T-cell (primary cell): ENCODE results near the gene FAM9C. TPM values are rescaled to one million over a fixed set of nuclear protein-coding genes. Genes with fewer than 3 reads are reported as not detected.
A peak's percentile ranks its signal among the peaks of the same experiment; 100 is the strongest.
"Not testable (repeated sequence)": the region's sequence is repeated elsewhere in the genome, so short reads cannot be mapped to it uniquely, and the experiment has no call there.

Source experiments
- ATAC-seq, 4 experiments: fragments of 200-7000 bp in 3 of 4; fragments of 150-1000 bp in 1 of 4; cut with Tn5 transposase; replicated peaks in 1 of 4; 1 replicate in 3 of 4; 2 replicates in 1 of 4; pipeline ENCODE4 v1.10.0; 2021; ENCODE audit warnings: moderate library complexity in 3 of 4, mild to moderate bottlenecking in 2 of 4, moderate number of reproducible peaks in 1 of 4
- CTCF ChIA-PET, 2 donors: fragments of 300-600 bp; sonication (Branson Sonifier 250); formaldehyde crosslinking; loops; one replicate each; lab custom pipeline; 2022; ENCODE audit warnings: antibody characterized with exemption in 2 of 2; lab: Charles Lee
- POLR2A ChIA-PET, 2 donors: fragments of 300-600 bp; sonication (Branson Sonifier 250); formaldehyde crosslinking; loops; one replicate each; lab custom pipeline; 2022; ENCODE audit warnings: antibody characterized with exemption in 2 of 2; lab: Charles Lee
- DNase-seq, 35 experiments: peaks; one replicate each; pipeline versions ENCODE4 v3.0.0 to v3.0.0-alpha.2; 2013 to 2023
- H3K27ac ChIP-seq: one replicate; pipeline ENCODE4 v1.5.1; 2013; ENCODE audit warnings: low read length
- H3K27me3 ChIP-seq, 2 experiments: replicated peaks in 1 of 2; 1 replicate in 1 of 2; 2 replicates in 1 of 2; pipeline versions ENCODE4 v1.6.1 to v1.7.0; 2013; ENCODE audit warnings: low read length in 1 of 2, mixed read lengths in 1 of 2; ENCODE audit not compliant: control insufficient read depth in 2 of 2, insufficient read depth in 2 of 2; ENCODE audit errors: extremely low read depth in 1 of 2
- H3K36me3 ChIP-seq, 2 donors: 1 replicate in 1 of 2; 2 replicates in 1 of 2; pipeline versions ENCODE4 v1.6.1 to v1.7.0; 2013; ENCODE audit warnings: low read length in 1 of 2; ENCODE audit not compliant: control insufficient read depth in 2 of 2, insufficient read depth in 1 of 2; ENCODE audit errors: extremely low read depth in 1 of 2
- H3K4me1 ChIP-seq, 2 experiments: 1 replicate in 1 of 2; 2 replicates in 1 of 2; pipeline versions ENCODE4 v1.6.1 to v1.7.0; 2013; ENCODE audit warnings: low read length in 2 of 2, mixed read lengths in 1 of 2; ENCODE audit not compliant: insufficient read depth in 2 of 2, control insufficient read depth in 1 of 2; ENCODE audit errors: extremely low read depth in 1 of 2
- H3K4me3 ChIP-seq, 2 donors: 1 replicate in 1 of 2; 2 replicates in 1 of 2; pipeline versions ENCODE4 v1.5.1 to v1.7.0; 2013; ENCODE audit warnings: mild to moderate bottlenecking in 2 of 2, low read length in 1 of 2, moderate library complexity in 1 of 2; ENCODE audit not compliant: control insufficient read depth in 1 of 2; ENCODE audit errors: extremely low read depth in 1 of 2
- H3K9me3 ChIP-seq: 2 replicates; pipeline ENCODE4 v1.7.0; 2013
- H3K27ac Mint-ChIP-seq, 2 donors: one replicate each; pipeline ENCODE4 v1.8.0; 2020 to 2021; ENCODE audit warnings: mild to moderate bottlenecking in 2 of 2, mixed read lengths in 2 of 2
- H3K27me3 Mint-ChIP-seq, 2 donors: one replicate each; pipeline ENCODE4 v1.8.0; 2021 to 2022; ENCODE audit warnings: mixed read lengths in 2 of 2
- H3K36me3 Mint-ChIP-seq: one replicate; pipeline ENCODE4 v1.8.0; 2021; ENCODE audit warnings: mixed read lengths
- H3K4me1 Mint-ChIP-seq, 3 donors: one replicate each; pipeline ENCODE4 v1.8.0; 2020 to 2022; ENCODE audit warnings: mixed read lengths in 3 of 3, mild to moderate bottlenecking in 1 of 3
- H3K4me3 Mint-ChIP-seq, 3 donors: one replicate each; pipeline ENCODE4 v1.8.0; 2020 to 2022; ENCODE audit warnings: mild to moderate bottlenecking in 3 of 3, mixed read lengths in 3 of 3, moderate library complexity in 3 of 3
- H3K9me3 Mint-ChIP-seq, 3 donors: one replicate each; pipeline ENCODE4 v1.8.0; 2020 to 2022; ENCODE audit warnings: mixed read lengths in 3 of 3
- WGBS: methylation state at CpG from one replicate; pipeline ENCODE4 v1.1.5; 2013; ENCODE audit warnings: missing lambda C conversion rate; ENCODE audit not compliant: insufficient coverage; 5-methylcytosine and 5-hydroxymethylcytosine counted together
- total RNA-seq, 35 experiments: library from RNA in 6 of 35; stranded (reverse) in 6 of 35; fragments of 120-200 nt in 1 of 35; gene quantifications; one replicate each; pipeline versions ENCODE4 v1.2.1 to v1.2.4 and lab custom pipeline; 2013 to 2026

The FAM9C gene
- total RNA-seq, 5 donors from 2014 or later (not counting 1 experiment from before 2014, with no cell fraction given), result not detected

- Histone ChIP-seq H3K9me3 (no peaks in the 10 kb centered on the region), H3K36me3 (no peaks in the 10 kb centered on the region), H3K4me1 (peaks cover 30 to 43% of the 10 kb centered on the region in 2 experiments), H3K4me3 (no peak overlapping the region), H3K27me3 (no peaks in the 10 kb centered on the region), H3K27ac (no peak overlapping the region)
- ATAC-seq (no peak), DNase-seq (no peak)
- peak overlapping the region in 1 of 3 donors; percentile 12 for H3K4me3 Mint-ChIP-seq
- peak overlapping the region; percentile 76 to 79 for H3K27ac Mint-ChIP-seq
- no peaks in the 10 kb centered on the region for H3K36me3 Mint-ChIP-seq
- no peaks in the 10 kb centered on the region for H3K9me3 Mint-ChIP-seq
- ChIA-PET POLR2A (interaction anchor here in 1 of 2 donors (0.5 to 0.6 kb wide), 3 partner anchors 20 to 376 kb away, joined by 3 to 11 read pairs (median 3); no protein-coding TSS in a partner anchor), CTCF (interaction anchor here in 1 of 2 donors (0.6 to 1.0 kb wide), 3 partner anchors 45 to 465 kb away, joined by 3 read pairs; no protein-coding TSS in a partner anchor)
- no CpG with 5 or more reads among the region's 2 CpGs for WGBS
- peaks cover 55 to 59% (median 57%) of the 10 kb centered on the region in 3 donors for H3K4me1 Mint-ChIP-seq
- peaks cover 0 to 31% of the 10 kb centered on the region in 2 donors for H3K27me3 Mint-ChIP-seq
Measured at GRCh38 chrX:13022926-13023325, 21.5 kb downstream of the FAM9C start.

DNA sequence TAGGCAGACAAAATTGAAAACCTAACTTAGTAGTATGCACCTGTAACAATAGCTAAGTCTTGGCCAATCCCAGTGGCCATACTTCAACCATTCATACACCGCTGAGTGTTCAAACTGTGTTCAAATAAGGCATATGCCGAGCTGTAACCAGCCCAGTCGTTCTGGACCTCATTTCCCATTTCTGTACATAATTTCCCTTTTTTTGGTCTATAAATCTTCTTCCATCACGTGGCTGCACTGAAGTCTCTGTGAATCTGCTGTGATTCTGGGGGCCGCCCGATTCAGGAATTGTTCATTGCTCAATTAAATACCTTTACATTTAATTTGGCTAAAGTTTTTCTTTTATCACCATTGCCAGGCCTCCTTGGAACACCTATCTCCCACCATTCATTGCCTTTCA, 27.7 kb downstream of the FAM9C start:
- WGBS, result 40% methylated on average over 1 of the region's 6 CpGs
- DNase-seq, H3K27me3 ChIP-seq, H3K27ac ChIP-seq, ATAC-seq, H3K4me3 Mint-ChIP-seq, H3K4me3 ChIP-seq, H3K27ac Mint-ChIP-seq, H3K9me3 ChIP-seq, H3K36me3 Mint-ChIP-seq, CTCF ChIA-PET, H3K9me3 Mint-ChIP-seq, H3K36me3 ChIP-seq: not testable (repeated sequence)
- POLR2A ChIA-PET, result interaction anchor here in 1 of 2 donors (0.6 kb wide), 1 partner anchor 56 kb away, joined by 3 read pairs; no protein-coding TSS in a partner anchor
- H3K27me3 Mint-ChIP-seq, result peaks cover 0 to 31% of the 10 kb centered on the region in 2 donors
- peaks cover 49 to 57% (median 54%) of the 10 kb centered on the region in 3 donors for H3K4me1 Mint-ChIP-seq
- peaks cover 20 to 33% of the 10 kb centered on the region in 2 experiments for H3K4me1 ChIP-seq

- ChIA-PET CTCF (interaction anchor here in 1 of 2 donors (0.6 kb wide), 1 partner anchor 78 kb away, joined by 3 read pairs; no protein-coding TSS in a partner anchor), POLR2A (interaction anchor here (0.5 to 1.5 kb wide), 3 partner anchors 10 to 61 kb away, joined by 3 to 11 read pairs (median 3); no protein-coding TSS in a partner anchor)
- Mint-ChIP-seq H3K36me3 (no peaks in the 10 kb centered on the region), H3K27me3 (peaks cover 0 to 38% of the 10 kb centered on the region in 2 donors), H3K4me1 (peaks cover 56 to 66% (median 57%) of the 10 kb centered on the region in 3 donors), H3K27ac (peak overlapping the region; percentile 73 to 85), H3K9me3 (no peaks in the 10 kb centered on the region), H3K4me3 (peak overlapping the region in 1 of 3 donors; percentile 22)
- DNase-seq, result no peak
- Histone ChIP-seq H3K36me3 (no peaks in the 10 kb centered on the region), H3K27me3 (no peaks in the 10 kb centered on the region), H3K27ac (no peak overlapping the region), H3K4me3 (no peak overlapping the region), H3K4me1 (peaks cover 20 to 33% of the 10 kb centered on the region in 2 experiments), H3K9me3 (no peaks in the 10 kb centered on the region)
- ATAC-seq, result no peak
- no CpG with 5 or more reads among the region's 3 CpGs for WGBS
Measured at GRCh38 chrX:13015536-13016236, 28.7 kb downstream of the FAM9C start.

GRCh38 chrX:13014111-13015096, 30.0 kb downstream of the FAM9C start:
- DNase-seq (no peak), ATAC-seq (peak in 1 of 4 experiments; percentile 32)
- no peaks in the 10 kb centered on the region for H3K9me3 ChIP-seq
- Mint-ChIP-seq H3K4me1 (peaks cover 58 to 68% (median 58%) of the 10 kb centered on the region in 3 donors), H3K27ac (peak overlapping the region; percentile 85 to 96), H3K36me3 (no peaks in the 10 kb centered on the region), H3K27me3 (peaks cover 0 to 40% of the 10 kb centered on the region in 2 donors), H3K4me3 (peak overlapping the region in 2 of 3 donors; percentile 2 to 66), H3K9me3 (no peaks in the 10 kb centered on the region)
- WGBS, result no CpG with 5 or more reads among the region's 7 CpGs
- ChIA-PET POLR2A (interaction anchor here (1.1 to 1.5 kb wide), 3 partner anchors 9 to 37 kb away, joined by 3 to 11 read pairs (median 3); no protein-coding TSS in a partner anchor), CTCF (interaction anchor here (0.8 to 1.9 kb wide), 6 partner anchors 10 to 78 kb away, joined by 3 to 6 read pairs (median 3); no protein-coding TSS in a partner anchor)
- H3K4me3 ChIP-seq, result no peak overlapping the region
- peaks cover 20 to 33% of the 10 kb centered on the region in 2 experiments for H3K4me1 ChIP-seq
- H3K27ac ChIP-seq, result peak overlapping the region; percentile 95
- H3K27me3 ChIP-seq, result no peaks in the 10 kb centered on the region
- H3K36me3 ChIP-seq, result no peaks in the 10 kb centered on the region

DNA sequence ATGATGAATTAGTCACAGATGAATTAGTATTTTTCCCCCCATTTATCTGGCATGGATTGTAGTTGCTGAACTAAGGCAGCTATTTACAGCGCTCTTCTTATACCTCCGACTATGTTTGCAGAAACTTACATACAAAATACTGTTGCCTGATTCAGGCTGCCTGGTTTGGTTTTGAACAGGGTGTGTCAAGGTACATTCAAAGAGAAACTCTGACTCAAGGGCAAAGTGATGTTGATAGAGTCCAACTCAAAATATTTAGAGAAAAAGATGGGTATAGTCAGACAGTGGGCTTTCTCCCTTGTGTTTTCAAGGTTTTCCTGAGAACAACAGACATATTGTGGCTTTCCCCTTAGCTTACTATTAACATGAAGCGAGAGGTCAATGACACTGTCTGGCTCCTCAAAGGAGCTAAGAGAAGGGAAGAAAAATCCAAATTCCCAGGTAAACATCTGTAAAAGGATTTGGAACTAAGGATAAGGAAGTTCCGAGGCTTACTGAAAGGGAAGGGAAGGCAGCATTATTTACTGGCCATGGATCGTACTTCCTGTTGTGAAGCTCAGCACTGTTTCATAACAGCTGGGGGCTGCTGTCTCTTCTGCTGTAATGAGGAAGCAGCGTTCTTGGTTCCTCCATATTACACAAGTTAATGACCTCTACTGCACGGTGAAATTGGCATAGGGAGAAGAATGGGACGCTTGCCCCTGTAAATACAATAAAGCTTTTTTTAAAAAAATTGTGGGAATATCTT, 30.9 kb downstream of the FAM9C start:
- DNase-seq, result peak in 12 of 35 experiments; percentile 6 to 54 (median 21)
- no peak overlapping the region for H3K4me3 ChIP-seq
- no peaks in the 10 kb centered on the region for H3K9me3 Mint-ChIP-seq
- H3K4me3 Mint-ChIP-seq, result peak overlapping the region; percentile 8 to 66 (median 54)
- H3K27ac Mint-ChIP-seq, result peak overlapping the region; percentile 85 to 96
- peaks cover 59 to 76% (median 63%) of the 10 kb centered on the region in 3 donors for H3K4me1 Mint-ChIP-seq
- H3K4me1 ChIP-seq, result peaks cover 23 to 34% of the 10 kb centered on the region in 2 experiments
- ChIA-PET CTCF (interaction anchor here (0.6 to 1.9 kb wide), 7 partner anchors 11 to 79 kb away, joined by 3 to 6 read pairs (median 3); no protein-coding TSS in a partner anchor), POLR2A (interaction anchor here in 1 of 2 donors (0.5 to 1.3 kb wide), 4 partner anchors 11 to 36 kb away, joined by 3 to 4 read pairs (median 3); no protein-coding TSS in a partner anchor)
- ATAC-seq, result peak; percentile 79 to 89 (median 84)
- H3K9me3 ChIP-seq, result no peaks in the 10 kb centered on the region
- H3K27me3 ChIP-seq, result no peaks in the 10 kb centered on the region
- no CpG with 5 or more reads among the region's 8 CpGs for WGBS
- H3K36me3 ChIP-seq, result no peaks in the 10 kb centered on the region
- peaks cover 0 to 40% of the 10 kb centered on the region in 2 donors for H3K27me3 Mint-ChIP-seq
- H3K27ac ChIP-seq, result peak overlapping the region; percentile 95
- no peaks in the 10 kb centered on the region for H3K36me3 Mint-ChIP-seq
